ENCODE measurements around the gene DRC3.
"Not testable (repeated sequence)": the region's sequence is repeated elsewhere in the genome, so short reads cannot be mapped to it uniquely, and the experiment has no call there.

DRC3 gene

GRCh38 chr17:17942846-17943245, 29.8 kb upstream of the DRC3 start:
- DNase-seq, result no peak

DNA sequence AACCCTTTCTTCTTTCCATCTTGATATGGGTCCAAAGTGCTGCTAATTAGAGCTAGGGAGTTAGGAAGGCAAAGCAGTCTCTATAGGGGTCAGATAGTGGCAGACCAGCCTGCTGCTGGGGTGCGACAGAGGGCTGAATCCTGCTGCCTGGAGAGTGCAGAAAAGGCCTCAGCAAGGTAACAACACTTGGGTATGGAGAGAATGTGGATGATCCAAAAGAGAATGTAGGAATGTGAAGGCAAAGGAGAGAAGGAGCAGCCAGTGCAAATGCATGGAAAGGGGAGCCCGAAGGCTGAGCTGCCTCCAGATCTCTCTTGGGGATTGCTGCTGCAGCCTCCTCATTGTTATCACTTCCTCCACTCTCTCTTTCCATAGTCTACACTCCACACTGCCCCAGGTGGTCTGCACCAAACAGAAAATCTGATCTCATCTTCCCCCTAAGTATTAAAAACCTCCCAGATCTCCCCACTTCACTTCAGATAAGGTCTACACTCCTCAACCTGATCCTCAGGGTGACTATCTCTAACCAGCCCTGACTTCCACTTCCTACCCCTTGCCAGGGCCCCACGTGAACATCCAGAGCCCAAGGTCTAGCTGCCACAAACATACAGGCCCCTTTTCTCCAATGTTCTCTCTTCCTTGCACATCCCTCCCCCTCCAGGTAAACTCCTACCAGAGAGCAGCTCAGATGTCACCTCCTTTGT, 29.2 kb upstream of the DRC3 start:
- no peak for DNase-seq

GRCh38 chr17:17944242-17944641, 28.4 kb upstream of the DRC3 start:
- no peak for DNase-seq

- no peak for DNase-seq
Measured at GRCh38 chr17:17944743-17945142, 27.9 kb upstream of the DRC3 start.

- DNase-seq, result no peak
Measured at GRCh38 chr17:17946093-17946492, 26.6 kb upstream of the DRC3 start.

DNA sequence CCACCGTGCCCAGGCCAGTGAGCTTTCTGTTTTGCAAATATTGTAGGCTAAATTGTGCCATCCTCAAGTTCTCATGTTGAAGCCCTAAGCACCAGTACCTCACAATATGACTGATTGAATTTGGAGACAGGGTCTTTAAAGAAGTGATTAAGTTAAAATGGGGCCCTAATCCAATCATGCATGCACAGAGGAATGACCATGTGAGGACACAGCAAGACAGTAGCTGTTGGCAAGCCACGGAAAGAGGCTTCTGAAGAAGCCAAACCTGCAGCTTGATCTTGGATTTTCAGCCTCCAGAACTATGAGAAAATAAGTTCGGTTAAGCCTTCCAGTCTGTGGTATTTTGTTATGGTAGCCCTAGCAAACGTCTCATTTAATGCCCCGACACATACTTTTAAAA, 25.4 kb upstream of the DRC3 start:
- DNase-seq, result no peak

DNA sequence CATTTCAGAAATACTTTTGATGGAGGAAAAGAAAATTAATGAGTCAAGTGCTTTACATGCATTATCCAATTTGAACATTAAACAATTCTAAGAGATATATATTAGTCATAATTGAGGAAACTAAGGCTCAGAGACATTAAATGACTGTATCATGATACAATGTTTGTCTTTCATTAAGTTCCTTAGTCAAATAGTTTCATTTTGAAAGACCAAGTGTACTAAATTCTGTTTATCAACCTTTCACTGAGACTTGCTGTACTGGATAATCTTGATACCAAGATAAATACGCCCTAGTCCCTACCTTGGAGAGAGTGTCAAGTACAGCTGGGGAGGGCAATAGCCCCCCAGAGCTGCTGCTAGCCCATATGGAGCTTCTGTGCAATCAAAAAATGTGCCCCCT, 24.7 kb upstream of the DRC3 start:
- DNase-seq, result no peak

GRCh38 chr17:17950347-17950746, 22.3 kb upstream of the DRC3 start:
- DNase-seq, result no peak

DNA sequence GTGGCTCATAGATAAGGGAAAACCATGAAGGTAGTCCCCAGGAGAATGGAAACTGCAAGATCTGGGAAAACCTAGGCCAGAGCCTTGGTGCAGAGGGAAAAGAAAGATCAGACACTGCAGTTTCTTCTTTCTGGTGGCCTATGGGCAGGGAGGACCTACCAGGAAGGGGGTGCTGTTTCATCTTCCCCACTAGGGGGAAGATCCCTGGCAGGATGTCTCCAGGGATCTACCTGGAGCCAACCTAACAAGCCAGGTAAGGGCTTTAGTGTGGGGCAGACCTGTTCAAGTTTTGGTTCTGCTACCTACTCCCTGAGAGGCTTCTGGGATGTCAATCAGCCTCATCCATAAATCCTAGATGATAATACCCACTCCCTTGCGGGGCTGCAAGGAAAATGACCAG, 21.9 kb upstream of the DRC3 start:
- DNase-seq, result no peak

GRCh38 chr17:17951524-17951923, 21.1 kb upstream of the DRC3 start:
- DNase-seq, result no peak

- DNase-seq, result no peak
Measured at GRCh38 chr17:17952691-17953090, 20.0 kb upstream of the DRC3 start.

- no peak for DNase-seq
Measured at GRCh38 chr17:17954079-17954478, 18.6 kb upstream of the DRC3 start.

DNA sequence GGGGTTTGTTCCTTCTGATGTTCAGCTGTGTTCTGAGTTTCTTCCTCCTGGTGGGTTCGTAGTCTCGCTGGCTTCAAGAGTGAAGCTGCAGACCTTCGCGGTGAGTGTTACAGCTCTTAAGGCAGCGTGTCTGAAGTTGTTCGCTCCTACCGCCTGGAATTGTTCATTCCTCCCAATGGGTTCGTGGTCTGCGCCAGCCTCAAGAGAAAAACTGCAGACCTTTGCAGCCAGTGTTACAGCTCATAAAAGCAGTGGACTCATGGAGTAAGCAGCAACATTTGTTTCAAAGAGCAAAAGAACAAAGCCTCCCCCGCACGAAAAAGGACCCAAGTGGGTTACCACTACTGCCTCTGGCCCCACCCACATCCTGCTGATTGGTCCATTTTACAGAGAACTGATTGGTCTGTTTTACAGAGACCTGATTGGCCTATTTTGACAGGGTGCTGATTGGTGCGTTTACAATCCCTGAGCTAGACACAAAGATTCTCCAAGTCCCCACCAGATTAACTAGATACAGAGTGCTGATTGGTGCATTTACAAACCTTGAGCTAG, 16.8 kb upstream of the DRC3 start:
- not testable (repeated sequence) for DNase-seq

GRCh38 chr17:17957584-17957916, 15.1 kb upstream of the DRC3 start:
- no peak for DNase-seq

GRCh38 chr17:17958982-17959381, 13.7 kb upstream of the DRC3 start:
- no peak for DNase-seq

DNA sequence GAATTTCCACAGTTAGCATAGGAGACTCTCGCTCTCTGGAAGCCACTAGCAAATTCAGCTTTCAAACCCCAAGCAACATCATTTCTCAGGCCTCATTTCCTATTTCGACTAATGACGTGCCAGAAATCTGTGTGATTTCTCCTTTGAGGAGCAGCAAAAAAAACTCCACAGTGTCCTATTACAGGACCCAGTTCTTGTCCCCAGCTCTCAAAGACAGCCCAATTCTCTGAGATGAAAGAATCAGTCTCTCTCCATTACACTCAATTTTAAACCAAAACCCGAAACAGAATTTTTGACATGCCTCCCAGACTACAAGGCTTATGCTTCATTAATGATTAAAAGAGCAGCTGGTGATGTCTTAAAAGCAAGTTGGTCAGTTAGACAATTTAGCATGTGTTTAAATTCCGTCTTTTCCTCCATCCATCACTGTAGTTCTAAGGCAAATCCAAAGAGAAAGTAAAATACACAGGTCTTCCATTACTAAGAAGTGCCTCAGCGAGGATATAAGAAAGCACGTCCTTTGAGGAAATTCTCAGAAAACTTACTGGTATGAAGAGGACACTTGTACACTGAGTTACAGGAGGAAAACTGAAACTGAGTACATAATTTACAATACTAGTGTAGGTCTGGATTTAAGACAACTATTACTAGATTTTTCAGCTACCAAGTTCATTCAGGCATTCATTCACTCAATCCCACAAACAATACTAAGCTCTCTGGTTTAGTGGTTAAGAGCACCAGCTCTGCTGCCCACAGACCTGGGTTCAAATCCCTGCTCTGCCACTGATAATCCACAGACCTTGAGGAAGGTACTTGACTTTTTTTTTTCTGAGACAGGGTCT, 12.9 kb upstream of the DRC3 start:
- DNase-seq, result no peak

DNA sequence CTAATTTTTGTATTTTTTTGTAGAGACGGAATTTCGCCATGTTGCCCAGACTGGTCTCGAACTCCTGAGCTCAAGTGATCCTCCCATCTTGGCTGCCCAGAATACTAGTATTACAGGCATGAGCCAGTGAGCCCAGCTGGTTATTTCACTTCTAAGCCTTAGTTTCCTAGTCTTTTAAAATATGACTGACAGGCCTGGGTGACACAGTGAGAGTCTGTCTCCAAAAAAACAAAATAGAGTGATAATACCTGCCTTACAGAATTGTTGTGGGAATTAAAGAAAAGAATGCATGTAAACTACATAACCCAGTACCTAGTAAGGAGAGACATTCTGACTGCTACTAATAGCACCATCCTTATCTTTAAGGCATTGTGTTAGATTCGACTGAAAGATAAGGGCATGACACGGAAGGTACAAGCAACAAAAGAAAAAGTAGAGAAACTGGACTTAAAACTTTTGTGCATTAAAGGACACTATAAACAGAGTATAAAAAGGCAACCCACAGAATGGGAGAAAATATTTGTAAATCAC, 12.1 kb upstream of the DRC3 start:
- no peak for DNase-seq

DNA sequence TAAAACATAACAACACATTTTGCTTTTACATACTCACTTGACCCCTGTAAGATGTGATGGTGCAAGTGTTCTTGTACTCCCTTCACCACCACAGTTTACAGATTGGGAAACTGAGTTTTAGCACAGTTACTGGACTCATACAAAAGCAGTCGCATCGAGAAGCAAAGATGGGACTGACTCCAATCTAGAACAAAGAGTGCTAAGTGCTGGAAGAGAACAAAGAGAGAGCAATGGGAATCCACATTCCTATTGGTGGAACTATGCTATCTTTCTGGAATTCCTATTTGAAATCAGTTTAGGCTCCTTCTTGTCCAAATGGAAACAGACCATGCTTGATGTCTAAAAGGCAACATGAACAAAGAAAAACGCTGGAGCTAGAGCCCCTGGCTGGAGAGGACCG, 9.6 kb upstream of the DRC3 start:
- no peak for DNase-seq

- no peak for DNase-seq
Measured at GRCh38 chr17:17963694-17964436, 8.8 kb upstream of the DRC3 start.

DNA sequence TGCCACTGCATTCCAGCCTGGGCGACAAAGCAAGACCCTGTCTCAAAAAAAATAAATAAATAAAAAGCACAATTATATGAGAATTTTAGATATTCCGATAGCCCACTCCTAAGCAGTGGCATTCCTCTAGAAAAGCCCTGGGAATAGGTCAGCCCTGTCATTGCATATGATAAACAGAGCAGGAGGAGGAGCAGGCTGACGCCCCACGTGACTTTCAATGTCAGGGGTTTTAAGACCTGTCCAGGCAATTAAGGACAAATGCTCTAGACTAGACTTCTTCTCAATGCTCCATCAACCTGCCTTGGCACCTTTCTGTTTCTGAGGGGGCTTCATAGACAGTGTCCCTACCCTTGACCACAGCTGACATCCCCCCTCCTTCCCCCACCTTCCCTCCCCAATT, 8.0 kb upstream of the DRC3 start:
- DNase-seq, result no peak

DNA sequence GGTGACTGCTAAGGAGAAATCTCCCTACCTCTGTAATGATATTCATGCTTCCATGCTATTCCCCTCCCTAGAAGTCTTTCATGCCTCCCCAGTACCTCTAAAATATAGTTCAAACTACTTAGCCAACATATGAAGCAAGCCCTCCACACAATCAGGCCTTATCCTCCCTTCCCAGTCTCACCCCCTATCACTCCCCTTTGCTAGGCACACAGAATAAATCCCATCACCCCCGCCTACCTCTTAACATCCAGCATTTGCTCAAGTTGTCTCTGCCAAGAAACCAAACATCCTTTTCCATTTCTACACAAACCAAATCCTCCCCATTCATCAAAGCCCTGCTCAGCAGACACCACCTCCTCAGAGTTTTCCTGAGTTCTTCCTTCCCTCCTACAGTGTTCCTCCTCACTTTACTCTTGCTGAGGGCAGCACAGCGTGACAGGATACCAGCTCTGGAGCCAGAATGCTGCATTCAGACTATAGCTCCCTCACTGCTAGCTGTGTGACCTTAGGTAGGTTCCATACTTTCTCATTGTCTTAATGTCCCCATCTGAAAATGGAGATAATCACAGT, 7.4 kb upstream of the DRC3 start:
- DNase-seq, result no peak

- DNase-seq, result no peak
Measured at GRCh38 chr17:17966399-17966798, 6.3 kb upstream of the DRC3 start.

All from NCI-H345 (cell line).